ENCODE data around the gene FSTL4. TPM values are rescaled to one million over a fixed set of nuclear protein-coding genes. Genes with fewer than 3 reads are reported as not detected.

Gene FSTL4
- total and polyA plus RNA-seq, 4 donors = 0.02 to 0.18 TPM; not detected in 2

- no peak overlapping the region for H3K27ac ChIP-seq (ENCODE audit: low read depth in 1 of 2, low read length in 2 of 2)
- no peaks in the 10 kb centered on the region for H3K36me3 ChIP-seq (ENCODE audit: control insufficient read depth in 4 of 4, insufficient read depth in 3 of 4, low read depth in 1 of 4, low read length in 3 of 4)
- no peak for TF ChIP-seq RAD21 (IDR thresholded peaks at IDR 0.05)
- TF ChIP-seq HNF4A (conservative IDR thresholded peaks at IDR 0.05) = no peak
- no peak for TF ChIP-seq ATF3 (IDR thresholded peaks at IDR 0.05)
- TF ChIP-seq GABPA (IDR thresholded peaks at IDR 0.05 in 1 of 2, conservative IDR thresholded peaks at IDR 0.05 in 1 of 2) = no peak
- no peak for TF ChIP-seq MAX (IDR thresholded peaks at IDR 0.05)
- no peak for TF ChIP-seq RXRA (IDR thresholded peaks at IDR 0.05)
- TF ChIP-seq NR2F2 (IDR thresholded peaks at IDR 0.05) = no peak
- TF ChIP-seq YY1 (IDR thresholded peaks at IDR 0.05) = no peak
- no peak for TF ChIP-seq HNF4G (IDR thresholded peaks at IDR 0.05)
- H3K4me3 ChIP-seq (ENCODE audit: low read depth in 1 of 3, low read length in 3 of 3) = no peak overlapping the region
- no peaks in the 10 kb centered on the region for H3K4me1 ChIP-seq (ENCODE audit: control insufficient read depth in 4 of 4, insufficient read depth in 4 of 4, low read length in 3 of 4)
- no peak for DNase-seq (ENCODE audit: low spot score)
- no peaks in the 10 kb centered on the region for H3K9me3 ChIP-seq (ENCODE audit: control insufficient read depth in 4 of 4, low read length in 3 of 4)
- no peak overlapping the region for H3K9ac ChIP-seq (ENCODE audit: low read depth in 1 of 2, low read length in 2 of 2)
- no peaks in the 10 kb centered on the region for H3K27me3 ChIP-seq (ENCODE audit: control insufficient read depth in 4 of 4, insufficient read depth in 4 of 4, low read length in 3 of 4)
- 70% methylated on average over 1 of the region's 1 CpG for WGBS
These were observed 23.1 kb downstream of the FSTL4 start for GRCh38 chr5:133589286-133589685.

GRCh38 chr5:133582971-133583370 is 29.4 kb downstream of the FSTL4 start:
- no peak for TF ChIP-seq CTCF (IDR thresholded peaks at IDR 0.05; ENCODE audit: low read depth, low read length, missing input control)
- TF ChIP-seq TAF1 (conservative IDR thresholded peaks at IDR 0.05) = no peak
- no peak for TF ChIP-seq SP1 (IDR thresholded peaks at IDR 0.05)
- no peak for TF ChIP-seq JUND (IDR thresholded peaks at IDR 0.05)
- TF ChIP-seq RXRA (IDR thresholded peaks at IDR 0.05) = no peak
- TF ChIP-seq ZBTB33 (IDR thresholded peaks at IDR 0.05) = no peak
- TF ChIP-seq RAD21 (IDR thresholded peaks at IDR 0.05) = no peak
- no peak for TF ChIP-seq HNF4A (conservative IDR thresholded peaks at IDR 0.05)
- TF ChIP-seq FOXA1 (IDR thresholded peaks at IDR 0.05) = no peak
- TF ChIP-seq REST (IDR thresholded peaks at IDR 0.05) = no peak
- TF ChIP-seq GABPA (IDR thresholded peaks at IDR 0.05 in 1 of 2, conservative IDR thresholded peaks at IDR 0.05 in 1 of 2) = no peak
- TF ChIP-seq FOXA2 (IDR thresholded peaks at IDR 0.05) = no peak
- TF ChIP-seq MAX (IDR thresholded peaks at IDR 0.05) = no peak
- TF ChIP-seq EGR1 (IDR thresholded peaks at IDR 0.05; ENCODE audit: low read depth in 2 of 2) = no peak
- TF ChIP-seq ATF3 (IDR thresholded peaks at IDR 0.05) = no peak
- no peak for TF ChIP-seq HNF4G (IDR thresholded peaks at IDR 0.05)
- Histone ChIP-seq H3K36me3 (ENCODE audit: control insufficient read depth in 4 of 4, insufficient read depth in 3 of 4, low read depth in 1 of 4, low read length in 3 of 4) (no peaks in the 10 kb centered on the region), H3K4me1 (ENCODE audit: control insufficient read depth in 4 of 4, insufficient read depth in 4 of 4, low read length in 3 of 4) (no peaks in the 10 kb centered on the region), H3K4me3 (ENCODE audit: low read depth in 1 of 3, low read length in 3 of 3) (no peak overlapping the region), H3K9me3 (ENCODE audit: control insufficient read depth in 4 of 4, low read length in 3 of 4) (no peaks in the 10 kb centered on the region), H3K27ac (ENCODE audit: low read depth in 1 of 2, low read length in 2 of 2) (no peak overlapping the region), H3K27me3 (ENCODE audit: control insufficient read depth in 4 of 4, insufficient read depth in 4 of 4, low read length in 3 of 4) (no peaks in the 10 kb centered on the region), H3K9ac (ENCODE audit: low read depth in 1 of 2, low read length in 2 of 2) (no peak overlapping the region)
- DNase-seq (ENCODE audit: low spot score) = no peak
- 68% methylated on average over 7 of the region's 7 CpGs for WGBS

Data from liver (tissue), 9 donors.